Astrocyte of the spinal cord (primary cell): ENCODE data around the gene ITPKA.

Experiments used
- DNase-seq: peaks from one replicate; pipeline ENCODE4 v3.0.0; 2011; ENCODE audit warnings: low read depth, low spot score
- H3K4me3 ChIP-seq: 2 replicates; pipeline ENCODE4 v1.5.1; 2011; ENCODE audit warnings: low read depth, mild to moderate bottlenecking, low read length, moderate library complexity
- CTCF ChIP-seq: IDR thresholded peaks from 2 replicates; pipeline ENCODE4 v1.5.1; 2012; ENCODE audit warnings: low read depth, mild to moderate bottlenecking, low read length, inconsistent platforms
- in situ Hi-C: cut with HindIII; loops from 2 replicates; pipeline ENCODE4 v1.10.0; 2017; ENCODE audit warnings: low sequenced_read_pairs

The ITPKA gene

GRCh38 chr15:41494922-41495735 is 1.5 kb downstream of the ITPKA start:
- in situ Hi-C loops, result no loop called here
- no peak overlapping the region for H3K4me3 ChIP-seq
- DNase-seq, result no peak
- TF ChIP-seq CTCF, result no peak

GRCh38 chr15:41495736-41496599 is 2.3 kb downstream of the ITPKA start:
- no peak for DNase-seq
- TF ChIP-seq CTCF, result no peak
- H3K4me3 ChIP-seq, result no peak overlapping the region
- in situ Hi-C loops, result no loop called here

DNA sequence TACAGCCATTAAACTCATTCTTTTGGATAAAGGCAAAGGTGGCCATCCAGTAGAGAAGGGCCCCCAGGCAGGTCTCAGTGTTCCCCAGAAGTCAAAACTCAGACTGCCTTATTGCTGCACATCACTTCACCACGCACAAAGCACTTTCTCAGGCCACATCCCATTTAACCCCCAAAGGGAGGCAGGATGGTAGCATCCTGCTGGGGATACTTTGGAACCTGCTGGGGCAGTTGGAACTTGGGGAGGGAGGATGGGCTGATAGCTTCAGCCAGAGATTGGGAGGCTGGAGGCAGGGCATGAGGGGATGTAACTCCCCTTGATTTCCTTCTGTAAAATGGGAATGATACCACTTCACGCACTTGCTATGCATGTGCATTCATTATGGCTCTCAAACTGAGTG is 5.0 kb downstream of the ITPKA start:
- in situ Hi-C loops, result no loop called here
- TF ChIP-seq CTCF, result no peak
- no peak overlapping the region for H3K4me3 ChIP-seq
- no peak for DNase-seq

- no peak for TF ChIP-seq CTCF
- no peak for DNase-seq
- no peak overlapping the region for H3K4me3 ChIP-seq
- in situ Hi-C loops, result no loop called here
Measured at GRCh38 chr15:41499109-41499851, 5.6 kb downstream of the ITPKA start.

GRCh38 chr15:41501191-41501917 is 7.7 kb downstream of the ITPKA start:
- H3K4me3 ChIP-seq, result peak overlapping the region; percentile 13
- DNase-seq, result no peak
- in situ Hi-C loops, result no loop called here
- no peak for TF ChIP-seq CTCF
